ENCODE measurements around the gene DDX49.

Gene DDX49

DNA sequence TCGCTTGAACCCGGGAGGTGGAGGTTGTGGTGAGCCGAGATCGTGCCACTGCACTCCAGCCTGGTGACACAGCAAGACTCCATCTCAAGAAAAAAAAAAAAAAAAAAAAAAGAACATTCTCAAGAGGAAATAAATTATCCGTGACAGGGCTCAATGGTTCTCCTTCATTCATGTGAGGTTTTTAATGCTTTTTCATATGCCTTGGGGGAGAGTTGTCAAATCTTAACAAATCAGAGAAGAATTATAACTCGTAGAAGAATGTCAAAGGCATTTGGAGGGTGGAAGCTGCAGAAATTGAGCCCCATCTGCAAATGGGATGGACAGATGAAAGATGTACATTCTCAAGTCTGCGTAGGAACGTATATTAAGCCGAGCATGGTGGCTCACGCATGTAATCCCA is 56.4 kb downstream of the DDX49 start:
- DNase-seq (ENCODE audit: low read depth), result no peak

Data from amniotic epithelial cell (primary cell).